ENCODE results near the gene ASB2.

Gene ASB2

DNA sequence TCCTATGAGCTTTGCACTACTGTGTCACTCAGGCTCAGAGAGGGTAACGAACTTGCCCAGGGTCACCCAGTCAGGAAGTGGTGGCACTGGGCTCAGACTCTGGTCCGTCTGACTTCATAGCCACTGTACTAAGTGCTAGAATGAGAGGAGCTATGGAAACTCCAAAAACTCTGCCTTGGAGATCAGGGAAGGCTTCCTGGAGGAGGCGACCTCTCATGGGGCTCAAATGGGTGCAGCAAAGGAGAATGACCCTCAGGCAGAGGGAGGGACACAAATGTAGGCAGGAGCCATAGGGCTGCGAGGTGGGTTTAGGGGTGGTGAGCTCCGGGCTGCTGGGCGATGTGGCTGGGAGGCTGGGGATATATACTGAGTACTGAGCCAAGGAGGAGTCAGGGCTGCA lies 23.9 kb upstream of the ASB2 start:
- no peak for DNase-seq (ENCODE audit: low read depth in 2 of 2)

GRCh38 chr14:93999573-93999972 lies 23.2 kb upstream of the ASB2 start:
- no peak for DNase-seq (ENCODE audit: low read depth in 2 of 2)

- no peak for DNase-seq (ENCODE audit: low read depth in 2 of 2)
Observed at GRCh38 chr14:93998871-93999403, 22.6 kb upstream of the ASB2 start.

DNA sequence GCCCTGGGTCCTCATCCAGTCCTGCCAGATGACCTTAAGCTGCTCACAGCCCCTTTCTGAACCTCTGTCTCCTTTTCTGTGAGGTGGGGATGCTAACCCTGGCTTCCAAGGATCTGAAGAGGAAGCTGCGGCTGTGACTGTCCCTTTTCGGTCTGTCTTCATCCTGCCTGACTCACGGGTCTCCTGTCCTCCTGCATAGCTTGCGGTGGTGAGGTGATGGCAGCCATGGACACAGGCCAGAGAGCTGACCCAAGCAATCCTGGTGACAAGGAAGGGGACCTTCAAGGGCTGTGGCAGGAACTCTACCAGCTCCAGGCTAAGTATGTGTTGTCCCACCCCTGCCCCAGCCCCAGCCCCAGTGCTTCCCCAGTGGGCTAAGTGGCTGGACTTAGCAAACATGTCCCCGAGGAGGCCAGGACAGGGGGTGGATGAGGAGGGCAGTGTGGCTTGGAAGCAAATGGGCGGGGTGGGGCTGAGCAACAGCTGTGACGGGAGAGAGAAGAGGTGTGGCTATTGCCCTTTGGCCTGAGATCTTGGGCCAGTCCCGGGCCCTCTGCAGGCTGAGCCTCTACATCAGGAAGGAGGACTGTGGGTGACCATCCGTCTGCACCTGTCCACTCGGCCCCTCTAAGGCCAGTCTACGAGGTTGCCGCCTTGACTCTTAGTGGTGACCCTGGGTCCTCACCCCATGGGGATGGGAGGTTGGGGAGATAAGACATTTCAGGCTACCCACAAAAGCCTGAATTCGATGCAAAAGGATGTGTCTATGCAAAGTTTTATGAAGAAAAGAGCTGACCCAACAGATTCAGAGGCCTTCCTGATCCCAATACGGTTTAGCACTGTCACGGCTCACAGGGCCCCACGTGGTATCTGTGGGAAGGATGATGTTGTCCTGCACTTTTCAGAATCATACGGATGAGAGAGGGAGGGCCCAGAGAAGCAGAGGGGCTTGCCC lies 21.8 kb upstream of the ASB2 start:
- DNase-seq (ENCODE audit: low read depth in 2 of 2) = no peak

DNA sequence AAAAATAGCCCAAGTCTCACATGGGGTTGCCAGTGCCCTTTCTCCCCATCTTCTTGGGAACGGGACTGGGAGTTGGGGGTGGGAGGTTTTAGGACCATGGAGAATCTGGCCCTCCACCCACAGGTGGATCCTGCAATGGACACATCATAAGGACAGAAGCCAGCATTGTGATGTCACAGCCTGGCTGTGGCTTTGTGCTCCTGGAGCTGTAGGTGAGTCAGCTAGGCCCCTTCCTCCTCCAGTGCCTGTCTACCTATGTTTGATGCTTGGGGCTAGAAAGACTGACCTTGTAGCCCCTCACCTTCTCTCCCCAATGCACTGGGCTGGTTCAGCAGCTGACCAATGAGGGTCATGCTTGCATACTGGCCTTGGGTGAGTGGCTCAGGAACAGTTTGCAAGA lies 20.7 kb upstream of the ASB2 start, which contains the start of gene CCDC197:
TSS of gene CCDC197 (plus strand) at position 220 of the 400 bp plus-strand sequence. CDS start 831 bp downstream, outside the sequence.
- DNase-seq (ENCODE audit: low read depth in 2 of 2) = no peak

GRCh38 chr14:93996130-93996695 lies 19.8 kb upstream of the ASB2 start:
- DNase-seq (ENCODE audit: low read depth in 2 of 2) = no peak

GRCh38 chr14:93994919-93995682 lies 18.7 kb upstream of the ASB2 start:
- no peak for DNase-seq (ENCODE audit: low read depth in 2 of 2)

- no peak for DNase-seq (ENCODE audit: low read depth in 2 of 2)
Observed at GRCh38 chr14:93993382-93993781, 17.0 kb upstream of the ASB2 start.

- no peak for DNase-seq (ENCODE audit: low read depth in 2 of 2)
Observed at GRCh38 chr14:93991649-93992048, 15.3 kb upstream of the ASB2 start.

DNA sequence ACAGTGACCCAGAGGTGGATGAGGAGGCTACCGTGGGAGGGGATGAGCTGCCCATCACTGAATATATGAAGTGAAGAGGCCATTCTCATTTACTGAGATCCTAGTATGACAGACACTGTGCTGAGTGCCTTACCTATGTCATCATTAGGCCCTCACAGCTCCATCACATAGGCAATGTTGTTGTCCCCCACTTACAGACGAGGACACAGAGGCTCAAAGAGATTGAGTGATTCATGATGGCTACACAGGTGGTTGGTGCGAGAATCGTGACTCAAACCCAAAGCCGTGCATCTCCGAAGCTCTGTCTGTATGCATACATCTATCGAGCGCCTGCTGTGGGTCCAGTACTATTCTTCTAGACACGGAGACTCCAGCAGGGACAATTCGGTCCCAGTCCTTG lies 14.8 kb upstream of the ASB2 start:
- no peak for DNase-seq (ENCODE audit: low read depth in 2 of 2)

DNA sequence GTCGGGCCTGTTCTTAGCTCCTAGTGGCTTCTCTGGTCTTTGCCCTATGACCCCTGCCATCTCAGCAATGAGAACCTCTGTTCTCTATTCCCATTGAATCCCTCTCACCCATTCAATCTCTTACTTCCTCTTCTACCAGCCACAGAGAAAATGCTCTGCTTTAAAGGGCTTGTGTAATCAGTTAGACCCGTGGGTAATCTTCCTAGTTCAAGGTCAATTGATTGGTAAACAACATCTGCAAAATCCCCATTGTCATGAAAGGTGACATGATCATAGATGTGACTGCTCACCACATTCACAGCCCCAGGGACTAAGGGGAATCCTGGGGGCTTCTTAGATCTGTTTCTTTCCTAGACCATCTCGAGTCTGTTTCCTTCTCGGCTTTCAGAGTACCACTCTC lies 13.6 kb upstream of the ASB2 start:
- no peak for DNase-seq (ENCODE audit: low read depth in 2 of 2)

DNA sequence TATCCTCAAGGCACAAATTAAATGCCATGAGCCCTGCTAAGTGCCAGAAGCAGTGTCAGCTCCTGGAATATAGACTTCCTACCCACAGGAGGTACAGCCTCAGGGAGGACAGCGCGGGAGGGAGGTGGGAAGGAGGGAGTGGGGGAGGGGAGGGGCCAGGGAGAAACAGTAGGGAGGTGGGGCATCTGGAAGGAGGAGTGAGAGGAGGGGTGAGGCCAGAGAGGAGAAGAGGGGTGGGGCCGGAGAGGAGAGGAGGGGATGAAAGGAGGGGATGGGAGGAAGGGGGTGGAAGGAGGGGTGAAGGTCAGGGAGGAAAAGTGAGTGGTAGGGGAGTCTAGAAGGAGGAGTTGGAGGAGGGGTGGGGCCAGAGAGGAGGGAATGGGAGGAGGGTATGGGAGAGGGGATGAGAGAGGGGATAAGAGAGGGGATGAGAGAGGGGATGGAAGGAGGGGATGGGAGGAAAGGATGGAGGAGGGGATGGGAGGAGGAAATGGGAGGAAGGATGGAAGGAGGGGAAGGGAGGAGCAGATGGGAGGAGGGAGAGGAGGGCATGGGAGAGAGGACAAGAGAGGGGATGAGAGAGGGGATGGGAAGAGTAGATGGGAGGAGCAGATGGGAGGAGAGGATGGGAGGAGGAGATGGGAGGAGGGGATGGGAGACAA lies 11.6 kb upstream of the ASB2 start:
- no peak for DNase-seq (ENCODE audit: low read depth in 2 of 2)

DNA sequence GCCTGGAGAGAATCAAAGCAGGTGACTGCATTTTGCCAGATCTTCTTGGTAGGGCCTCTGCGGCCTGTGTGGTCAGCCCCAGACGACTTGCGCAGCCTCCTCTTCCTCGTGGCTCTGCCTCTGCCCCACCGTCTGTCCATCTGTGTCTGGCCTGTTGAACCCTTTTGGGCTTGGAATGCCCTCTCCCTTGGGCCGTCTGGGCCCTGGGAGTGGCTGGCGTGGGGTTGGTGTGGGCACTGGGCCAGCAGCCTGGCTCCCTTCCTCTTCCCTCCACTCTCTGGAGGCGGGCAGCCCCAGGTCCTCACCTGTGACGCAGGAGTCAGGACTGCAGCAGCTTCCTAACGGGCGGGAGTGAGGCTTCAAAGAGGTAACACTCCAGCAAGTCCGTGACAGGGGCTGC lies 11.0 kb upstream of the ASB2 start:
- no peak for DNase-seq (ENCODE audit: low read depth in 2 of 2)

GRCh38 chr14:93986955-93987354 lies 10.6 kb upstream of the ASB2 start:
- no peak for DNase-seq (ENCODE audit: low read depth in 2 of 2)

DNA sequence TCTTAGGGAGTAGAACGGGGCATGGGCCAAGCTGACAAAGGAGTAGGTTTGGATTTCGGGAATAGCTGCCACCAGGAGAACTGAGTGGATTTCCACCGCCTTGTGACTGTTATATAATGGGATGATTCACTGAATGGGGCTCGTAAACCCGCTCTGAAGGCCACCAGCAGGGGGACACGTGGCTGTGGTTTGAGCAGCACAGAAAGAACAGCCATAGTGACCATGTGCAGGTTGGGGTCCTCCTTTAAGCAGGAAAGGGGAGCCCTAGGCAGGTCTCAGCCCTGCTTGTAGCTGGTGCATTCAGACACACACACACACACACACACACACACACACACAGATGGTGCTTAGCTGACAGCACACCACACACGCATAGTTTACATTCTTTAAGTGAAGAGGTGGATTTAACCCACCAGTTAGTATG lies 8.6 kb upstream of the ASB2 start:
- DNase-seq (ENCODE audit: low read depth in 2 of 2) = no peak

DNA sequence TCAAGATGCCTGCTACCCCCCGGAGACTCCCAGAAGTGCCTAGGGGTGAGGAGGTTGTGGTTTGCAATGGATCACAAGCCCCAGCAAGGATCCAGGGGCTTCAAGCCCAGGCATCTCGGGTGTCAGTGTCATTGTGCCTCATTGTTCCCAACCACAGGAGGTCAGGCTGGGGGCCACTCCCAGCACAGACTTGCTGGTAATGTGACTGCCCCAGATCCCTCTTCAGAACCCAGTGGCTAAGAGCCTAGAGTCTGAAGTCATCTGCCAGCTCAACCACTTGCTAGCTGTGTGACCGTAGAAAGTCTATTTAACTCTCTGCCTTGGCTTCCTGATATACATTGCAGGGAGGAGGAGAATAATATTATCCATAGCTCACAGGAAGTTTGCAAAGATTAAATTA lies 7.7 kb upstream of the ASB2 start:
- DNase-seq (ENCODE audit: low read depth in 2 of 2) = no peak

- DNase-seq (ENCODE audit: low read depth in 2 of 2) = no peak
Observed at GRCh38 chr14:93982230-93983007, 6.0 kb upstream of the ASB2 start.

GRCh38 chr14:93981316-93982229 lies 5.2 kb upstream of the ASB2 start:
- DNase-seq (ENCODE audit: low read depth in 2 of 2) = no peak

DNA sequence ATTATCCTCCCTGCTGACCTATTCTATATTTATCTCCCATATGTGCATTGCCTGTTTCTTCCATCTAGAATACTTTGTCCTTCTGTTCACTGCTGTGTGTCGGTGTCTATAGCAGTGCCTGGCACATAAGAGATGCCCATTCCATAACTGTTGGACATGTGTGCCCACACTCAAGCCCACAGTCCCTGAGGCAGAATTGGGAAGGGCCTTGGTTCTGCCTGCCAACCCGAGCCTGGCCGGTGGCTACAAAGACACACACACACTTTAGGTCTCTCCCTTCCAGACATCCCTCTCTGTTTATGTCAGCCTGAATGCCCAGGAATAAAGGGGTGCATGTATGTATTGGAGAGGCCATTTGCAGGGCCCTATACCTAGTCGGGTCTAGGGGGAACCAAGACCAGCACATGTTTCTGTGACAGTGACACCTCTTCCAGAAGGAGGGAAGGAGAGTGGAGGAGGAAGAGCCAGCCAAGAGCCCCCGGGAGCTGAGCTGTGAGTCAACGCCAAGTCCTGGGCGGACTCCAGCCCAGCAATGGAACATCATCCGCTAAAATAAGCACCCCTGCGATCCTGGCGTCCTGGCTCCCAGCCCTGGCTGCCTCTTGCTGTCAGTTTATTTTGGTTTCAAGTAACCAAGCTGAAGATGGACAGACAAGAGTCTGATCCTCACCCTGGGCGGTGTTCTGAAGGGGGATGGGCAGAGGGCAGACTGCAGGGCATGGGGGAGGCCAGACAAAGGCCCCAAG lies 4.3 kb upstream of the ASB2 start:
- no peak for DNase-seq (ENCODE audit: low read depth in 2 of 2)

All from stimulated activated CD8-positive, alpha-beta memory T cell treated with anti-CD3 and anti-CD28 coated beads, Interleukin-2, amount 100 ng/mL, for 1 hour (primary cell).